Stimulated activated CD8-positive, alpha-beta memory T cell treated with anti-CD3 and anti-CD28 coated beads, Interleukin-2, amount 100 ng/mL, for 48 hours (primary cell): Measurements from ENCODE around the gene FHOD3.
"Not testable (repeated sequence)": the region's sequence is repeated elsewhere in the genome, so short reads cannot be mapped to it uniquely, and the experiment has no call there.

ENCODE experiments used
- DNase-seq, 2 donors: peaks; one replicate each; pipeline ENCODE4 v3.0.0-alpha.2; 2020; ENCODE audit warnings: low read depth in 2 of 2

The FHOD3 gene

GRCh38 chr18:36706134-36706881, 408.8 kb downstream of the FHOD3 start:
- no peak for DNase-seq

GRCh38 chr18:36708366-36708765, 410.9 kb downstream of the FHOD3 start:
- no peak for DNase-seq

DNA sequence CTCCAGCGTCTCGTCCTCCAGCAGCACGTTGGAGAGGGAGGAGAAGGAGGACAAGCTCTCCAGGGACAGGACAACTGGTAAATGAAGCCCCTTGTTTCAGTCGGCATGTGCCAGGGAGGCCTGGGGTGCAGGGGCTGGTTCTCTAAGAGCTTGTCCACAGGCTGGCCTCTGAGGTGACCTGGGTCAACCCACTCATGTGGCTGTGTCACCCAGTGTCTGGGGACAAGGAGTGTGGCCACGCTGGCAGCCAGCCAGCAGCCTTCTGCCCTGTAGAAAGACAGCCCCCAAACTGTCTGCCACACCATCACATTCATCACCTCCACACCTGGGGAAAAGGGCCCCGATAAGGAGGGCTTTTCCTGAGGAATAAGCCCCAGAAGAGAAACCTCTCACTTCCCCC, 411.8 kb downstream of the FHOD3 start:
- DNase-seq = no peak

GRCh38 chr18:36711014-36711725, 413.7 kb downstream of the FHOD3 start:
- DNase-seq = no peak

DNA sequence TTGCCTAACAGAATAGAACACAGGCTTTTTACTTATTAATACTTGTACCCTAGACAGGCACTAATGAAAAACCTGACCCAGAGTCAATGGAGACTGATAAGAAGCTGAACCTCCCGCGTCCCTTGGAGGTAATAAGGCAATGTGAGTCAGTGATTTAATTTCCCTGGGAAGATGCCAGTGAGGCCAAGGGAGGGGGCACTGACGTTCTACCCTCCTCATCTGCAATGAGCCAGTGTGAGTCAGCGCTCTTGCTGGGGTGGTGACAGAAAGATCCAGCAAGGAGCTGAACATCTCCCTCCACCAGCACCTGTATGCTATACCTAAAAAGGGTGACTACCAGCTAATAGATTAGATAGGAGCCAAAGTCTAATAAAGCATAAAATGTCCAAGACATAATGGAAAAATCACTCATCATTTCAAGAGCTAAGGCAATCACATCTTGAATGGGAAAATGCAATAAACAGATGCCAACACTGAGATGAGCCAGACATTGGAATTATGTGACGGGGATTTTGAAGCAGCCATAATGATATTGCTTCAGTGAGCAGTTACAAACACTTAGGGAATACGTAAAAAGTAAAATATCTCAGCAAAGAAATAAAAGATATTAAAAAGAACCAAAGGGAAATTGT, 414.4 kb downstream of the FHOD3 start:
- no peak for DNase-seq

DNA sequence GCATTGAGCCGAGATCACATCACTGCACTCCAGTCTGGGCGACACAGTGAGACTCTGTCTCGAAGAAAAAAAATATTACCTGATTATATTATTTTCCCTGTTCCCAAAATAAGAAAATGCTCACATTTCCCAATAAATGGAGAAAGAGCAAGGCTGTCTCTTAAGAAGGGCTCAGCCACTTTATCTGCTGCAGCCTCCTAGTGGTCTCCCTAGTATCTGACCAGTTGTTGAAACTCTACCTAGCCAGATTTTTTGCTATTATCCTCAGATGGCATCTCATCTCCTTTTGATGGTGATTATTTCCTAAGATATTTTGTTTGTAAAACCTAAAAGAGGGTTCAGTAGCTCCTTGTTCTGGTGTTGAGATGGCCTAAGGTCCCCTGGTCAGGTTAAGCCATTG, 417.0 kb downstream of the FHOD3 start:
- no peak for DNase-seq

DNA sequence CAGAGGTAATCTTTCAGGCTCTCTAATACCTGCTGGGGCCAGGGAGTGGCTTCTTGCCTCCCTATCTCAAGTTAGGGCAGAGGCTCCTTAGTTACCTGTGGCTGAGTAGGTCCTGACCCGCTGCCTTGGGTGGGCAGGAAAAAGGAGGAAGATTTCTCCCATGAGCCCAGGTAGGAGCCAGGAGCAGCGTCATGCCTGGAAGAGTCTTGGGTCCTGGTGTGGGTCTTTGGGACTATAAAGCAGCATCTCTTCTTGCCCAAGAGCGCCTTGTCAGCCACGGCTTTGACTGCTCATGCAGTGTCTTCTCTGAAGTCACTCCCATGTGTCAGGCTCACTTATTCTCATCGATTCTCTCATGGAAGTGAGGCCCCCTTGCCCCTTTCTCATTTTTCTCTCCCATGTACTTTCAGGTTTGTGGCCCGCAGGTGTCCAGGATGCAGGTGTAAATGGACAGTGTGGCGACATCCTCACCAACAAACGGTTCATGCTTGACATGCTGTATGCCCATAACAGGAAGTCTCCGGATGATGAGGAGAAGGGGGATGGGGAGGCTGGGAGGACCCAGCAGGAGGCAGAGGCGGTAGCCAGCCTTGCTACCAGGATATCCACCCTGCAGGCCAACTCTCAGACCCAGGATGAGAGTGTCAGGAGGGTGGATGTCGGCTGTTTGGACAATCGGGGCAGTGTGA, 420.1 kb downstream of the FHOD3 start:
- DNase-seq = no peak

DNA sequence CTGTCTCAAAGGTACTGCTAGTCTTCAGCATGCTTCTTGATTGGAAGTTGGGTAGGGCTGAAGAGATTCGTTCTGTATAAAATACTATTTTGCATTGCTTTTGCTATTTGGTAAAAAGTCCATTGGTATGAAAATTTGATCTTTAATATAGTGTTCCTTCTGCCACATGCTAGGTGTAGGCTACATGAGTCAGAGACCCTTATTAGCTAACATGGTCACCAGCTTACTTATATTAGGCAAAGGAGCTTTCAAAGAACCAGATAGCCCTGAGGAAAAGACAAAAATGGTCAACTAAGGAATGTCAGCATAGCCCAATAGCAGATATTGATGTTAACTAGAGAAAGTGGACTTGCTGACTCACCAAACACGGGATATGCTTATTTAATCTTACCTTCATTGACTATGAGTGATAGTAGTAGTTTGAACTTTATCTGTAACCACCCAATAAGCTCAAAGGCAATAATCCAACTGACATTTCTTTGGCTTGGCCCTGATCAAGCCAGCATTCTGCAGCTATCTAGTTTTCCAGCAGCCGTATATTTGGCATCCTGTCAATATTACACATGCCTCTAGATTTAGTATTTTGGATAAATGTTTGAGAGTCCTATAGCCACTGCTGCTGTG, 421.3 kb downstream of the FHOD3 start:
- no peak for DNase-seq

GRCh38 chr18:36719630-36720029, 422.1 kb downstream of the FHOD3 start:
- DNase-seq = no peak

DNA sequence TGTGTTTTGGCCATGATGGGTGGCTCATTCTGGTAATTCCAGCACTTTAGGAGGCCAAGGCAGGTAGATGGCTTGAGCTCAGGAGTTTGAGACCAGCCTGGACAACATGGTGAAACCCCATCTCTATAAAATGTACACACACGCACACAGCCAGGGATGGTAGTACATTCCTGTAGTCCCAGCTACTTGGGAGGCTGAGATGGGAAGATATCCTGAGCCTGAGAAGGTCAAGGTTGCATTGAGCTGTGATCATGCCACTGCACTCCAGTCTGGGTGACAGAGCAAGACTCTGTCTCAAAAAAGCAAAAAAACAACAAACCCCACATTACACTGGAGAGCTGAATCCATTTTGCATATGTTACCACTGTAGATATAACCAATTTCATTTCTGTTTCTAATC, 423.8 kb downstream of the FHOD3 start:
- DNase-seq = not testable (repeated sequence)

DNA sequence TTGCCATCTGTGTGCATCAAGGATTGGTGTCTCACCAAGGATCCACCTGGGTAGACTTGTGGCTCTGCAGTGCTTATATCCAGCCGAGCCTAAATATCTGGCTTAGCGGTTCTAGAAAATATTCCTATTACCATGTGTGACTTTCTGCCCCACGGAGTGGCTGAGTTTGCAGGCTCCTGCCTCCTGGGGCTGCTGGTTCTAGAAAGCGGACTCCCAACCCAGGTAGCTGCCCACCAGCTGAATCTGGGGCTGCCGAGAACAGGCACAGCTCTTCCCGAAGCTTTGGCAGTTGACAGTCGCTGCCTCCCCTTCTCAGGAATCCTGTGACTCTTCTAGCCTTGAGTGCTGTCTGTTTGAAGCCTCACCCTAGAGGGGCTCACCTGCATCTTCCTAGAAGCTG, 426.7 kb downstream of the FHOD3 start:
- no peak for DNase-seq

GRCh38 chr18:36724591-36725001, 427.1 kb downstream of the FHOD3 start:
- DNase-seq = no peak

DNA sequence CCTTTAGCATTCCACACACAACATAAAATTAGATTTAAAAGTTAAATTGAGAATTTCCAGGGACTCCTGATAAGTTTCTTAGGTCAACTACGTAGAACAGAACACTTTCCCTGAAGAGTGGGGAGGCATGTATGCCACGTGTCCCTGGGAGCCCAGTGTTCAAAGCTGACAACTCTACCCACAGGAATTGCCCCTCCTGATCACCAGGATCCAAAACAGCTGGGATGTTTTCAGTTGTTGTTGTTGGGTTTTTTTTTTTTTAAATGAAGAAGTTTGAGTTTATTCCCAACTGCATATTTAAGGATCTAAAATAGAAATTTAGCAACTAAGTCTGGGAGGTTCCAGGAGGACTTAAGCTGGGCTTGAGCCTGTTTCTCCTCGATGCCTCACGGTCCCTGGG, 430.8 kb downstream of the FHOD3 start:
- DNase-seq = no peak

DNA sequence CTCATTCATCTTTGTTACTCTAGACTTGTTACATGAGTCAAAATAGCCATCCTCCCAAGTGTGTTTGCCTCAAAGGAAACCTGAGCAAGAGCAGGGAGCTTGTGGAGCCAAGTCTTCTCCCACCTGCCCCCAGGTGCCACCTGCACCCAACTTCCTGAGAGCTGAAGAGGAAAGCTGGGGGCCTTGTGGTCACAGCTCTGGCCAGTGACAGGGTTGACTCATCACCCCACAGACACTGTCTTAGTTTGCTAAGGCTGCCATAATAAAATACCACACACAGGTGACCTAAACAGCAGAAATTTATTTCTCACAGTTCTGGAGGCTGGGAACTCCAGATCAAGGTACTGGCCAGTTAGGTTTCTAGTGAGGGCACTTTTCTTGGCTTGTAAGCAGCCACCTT, 431.7 kb downstream of the FHOD3 start:
- DNase-seq = no peak

DNA sequence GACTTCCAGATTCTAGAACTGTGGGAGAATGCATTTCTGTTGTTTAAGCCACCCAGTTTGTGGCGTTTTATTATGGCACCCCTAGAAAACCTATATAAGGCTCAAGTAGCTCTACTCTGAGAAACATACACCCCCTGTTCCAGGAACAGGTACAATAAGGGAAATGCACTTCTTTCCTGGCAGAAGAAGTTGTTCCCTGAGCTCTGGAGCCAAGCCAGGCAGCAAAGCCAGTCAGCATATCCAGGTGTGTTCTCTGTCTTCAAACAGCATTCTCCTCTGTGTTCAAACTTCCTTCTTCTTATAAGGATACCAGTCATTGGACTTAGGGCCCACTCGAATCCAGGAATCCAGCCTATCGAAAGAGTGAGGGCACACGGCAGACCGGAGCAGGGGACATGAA, 434.8 kb downstream of the FHOD3 start:
- DNase-seq = no peak

DNA sequence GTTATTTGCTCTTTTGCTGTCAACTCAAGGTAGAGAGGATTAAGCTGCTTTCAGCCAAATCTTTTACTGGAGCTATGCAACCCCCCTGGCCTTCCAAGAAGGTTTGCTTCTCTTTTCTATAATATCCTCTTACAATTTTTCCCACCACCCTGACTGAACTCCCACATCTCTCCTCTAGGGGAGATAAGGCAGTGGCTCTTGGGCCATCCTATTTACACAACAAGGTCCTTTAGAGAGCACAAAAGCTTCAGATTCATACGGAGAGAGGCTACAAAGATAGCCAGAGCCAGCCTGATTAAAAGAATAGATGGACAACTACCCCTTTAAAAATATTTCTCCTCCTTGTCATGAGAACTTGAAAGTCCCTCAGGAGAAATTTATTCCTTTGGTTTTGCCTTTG, 435.6 kb downstream of the FHOD3 start:
- DNase-seq = no peak

DNA sequence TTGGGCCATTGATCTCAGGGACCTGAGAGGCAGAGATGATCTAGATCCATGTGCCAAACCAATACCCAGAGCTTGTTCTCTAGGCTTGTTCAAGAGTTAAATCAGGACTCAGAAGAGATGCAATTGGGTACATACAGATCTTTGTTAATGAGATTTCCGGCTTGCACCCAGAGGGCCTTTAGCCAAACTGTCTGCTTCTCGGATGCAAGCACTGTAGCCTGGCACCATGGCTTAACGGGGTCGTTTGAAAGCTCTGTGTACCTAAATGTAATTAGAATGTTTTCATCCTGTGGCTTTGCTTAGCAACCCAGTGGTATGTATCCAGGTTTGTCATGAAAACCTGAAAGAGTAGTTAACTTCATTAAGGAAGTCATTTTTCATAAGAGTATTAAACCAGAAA, 437.1 kb downstream of the FHOD3 start:
- no peak for DNase-seq

DNA sequence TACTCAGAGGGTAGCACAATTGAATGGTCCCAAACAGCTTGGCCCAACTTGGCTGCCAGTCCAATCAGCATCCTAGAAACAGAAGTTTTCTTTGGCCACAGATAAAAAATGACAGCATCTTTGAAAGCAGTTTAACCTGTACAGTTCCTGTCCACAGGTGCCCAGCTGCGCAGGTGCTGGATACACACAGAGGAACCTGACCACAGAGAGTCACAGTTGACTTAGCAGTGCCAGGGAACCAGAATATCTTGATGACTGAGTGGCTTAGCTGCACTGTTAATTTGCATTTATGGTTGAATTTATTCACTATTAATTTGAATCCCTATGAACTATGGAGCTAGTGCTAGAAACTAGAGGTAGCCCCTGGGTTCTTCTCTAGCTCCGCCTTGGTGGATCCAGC, 437.6 kb downstream of the FHOD3 start:
- no peak for DNase-seq

DNA sequence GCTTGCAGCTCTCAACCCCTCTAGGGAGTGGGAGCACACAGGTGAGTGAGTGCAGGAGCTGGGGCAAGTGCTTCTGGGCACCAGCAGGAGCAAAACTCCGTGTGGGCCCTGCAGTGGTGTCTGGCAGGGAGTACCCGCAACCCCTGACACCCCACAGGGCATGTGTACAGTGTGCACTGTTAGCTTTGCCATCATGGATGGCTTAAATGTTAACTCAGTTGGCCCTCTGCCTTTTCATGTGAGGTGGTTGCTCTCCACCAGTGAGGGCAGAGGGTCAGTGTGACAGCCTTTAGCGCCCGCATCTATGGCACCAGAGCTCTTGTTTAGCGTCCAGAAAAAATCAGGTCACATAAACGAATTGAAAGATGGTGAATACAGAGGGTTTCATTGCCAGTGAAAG, 438.6 kb downstream of the FHOD3 start:
- DNase-seq = no peak

DNA sequence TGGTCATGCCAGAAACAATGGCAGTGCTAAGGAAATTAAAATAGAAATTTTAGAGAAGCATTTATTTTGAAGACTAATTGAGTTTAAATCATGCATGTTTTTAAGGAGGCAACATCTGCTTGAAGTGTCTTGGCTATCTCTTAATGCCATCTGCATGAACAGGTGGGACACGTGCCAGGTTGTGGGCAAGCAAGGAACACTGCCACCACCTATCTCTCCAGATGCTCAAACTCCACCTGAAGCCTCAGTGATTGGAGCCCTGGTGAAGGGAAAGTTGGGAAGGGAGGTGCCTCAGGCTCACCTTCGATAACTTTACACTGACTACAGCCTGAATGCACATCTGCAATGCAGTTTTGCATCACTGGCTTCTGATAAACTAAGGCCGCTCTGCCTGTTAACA, 439.8 kb downstream of the FHOD3 start:
- no peak for DNase-seq

DNA sequence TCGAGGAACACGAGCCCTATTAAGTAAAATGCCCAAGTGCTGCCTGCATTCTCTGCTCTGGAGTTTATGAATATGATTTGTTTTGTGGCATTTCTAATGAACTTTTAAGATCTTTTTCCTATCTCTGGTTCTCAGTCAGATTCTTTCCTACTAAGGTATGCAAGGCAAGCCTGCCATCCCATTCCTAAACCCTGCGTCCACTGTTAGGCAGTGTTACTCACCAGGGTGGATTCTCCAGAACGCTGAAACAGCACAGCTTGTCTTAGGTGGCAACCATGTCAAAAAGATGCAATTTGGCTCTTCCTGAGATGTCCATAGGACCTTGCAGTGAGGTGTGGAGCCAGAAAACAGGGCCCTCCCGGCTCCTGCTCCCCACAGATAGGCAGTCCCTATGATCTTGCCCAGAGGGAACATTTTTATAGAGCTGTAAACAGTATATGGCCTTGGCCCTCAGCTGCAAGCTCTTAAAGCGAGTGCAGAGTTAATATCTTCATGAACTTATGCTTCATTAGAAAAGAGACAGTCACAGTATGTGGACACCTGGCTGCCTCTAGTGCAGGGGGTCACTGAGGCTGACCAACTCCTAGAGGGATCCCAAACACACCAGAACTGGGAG, 446.9 kb downstream of the FHOD3 start:
- no peak for DNase-seq
